NCI-H345 (cell line): ENCODE data around the gene DENR.

ENCODE experiments used
- DNase-seq: peaks from one replicate; lab custom pipeline; 2025; lab: John Stamatoyannopoulos, UW

The DENR gene

DNA sequence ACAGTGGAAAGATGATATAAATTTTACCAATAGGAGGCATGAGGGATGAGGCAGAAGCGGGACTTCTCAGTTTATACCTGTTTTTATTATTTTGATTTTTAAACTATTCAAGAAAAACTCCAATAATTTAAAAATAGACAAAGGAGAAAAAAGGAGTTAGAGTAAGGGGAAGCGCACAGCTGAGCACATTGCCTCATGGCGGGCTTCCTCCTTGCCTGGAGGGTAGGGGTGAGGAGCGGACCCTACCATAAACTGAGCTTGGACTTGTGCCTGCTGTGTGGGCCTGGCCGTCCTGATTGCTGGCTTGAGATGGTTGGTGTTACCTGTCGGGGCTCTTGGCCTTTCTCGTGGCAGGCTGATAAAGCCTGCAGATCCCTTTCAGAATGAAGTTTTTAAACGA lies 67.5 kb downstream of the DENR start:
- no peak for DNase-seq
